ENCODE data around the gene MMEL1. TPM values are rescaled to one million over a fixed set of nuclear protein-coding genes. Genes with fewer than 3 reads are reported as not detected.

Gene MMEL1
- total and polyA plus RNA-seq, 12 donors = 0.17 to 3.9 (median 0.67) TPM; not detected in 7

DNA sequence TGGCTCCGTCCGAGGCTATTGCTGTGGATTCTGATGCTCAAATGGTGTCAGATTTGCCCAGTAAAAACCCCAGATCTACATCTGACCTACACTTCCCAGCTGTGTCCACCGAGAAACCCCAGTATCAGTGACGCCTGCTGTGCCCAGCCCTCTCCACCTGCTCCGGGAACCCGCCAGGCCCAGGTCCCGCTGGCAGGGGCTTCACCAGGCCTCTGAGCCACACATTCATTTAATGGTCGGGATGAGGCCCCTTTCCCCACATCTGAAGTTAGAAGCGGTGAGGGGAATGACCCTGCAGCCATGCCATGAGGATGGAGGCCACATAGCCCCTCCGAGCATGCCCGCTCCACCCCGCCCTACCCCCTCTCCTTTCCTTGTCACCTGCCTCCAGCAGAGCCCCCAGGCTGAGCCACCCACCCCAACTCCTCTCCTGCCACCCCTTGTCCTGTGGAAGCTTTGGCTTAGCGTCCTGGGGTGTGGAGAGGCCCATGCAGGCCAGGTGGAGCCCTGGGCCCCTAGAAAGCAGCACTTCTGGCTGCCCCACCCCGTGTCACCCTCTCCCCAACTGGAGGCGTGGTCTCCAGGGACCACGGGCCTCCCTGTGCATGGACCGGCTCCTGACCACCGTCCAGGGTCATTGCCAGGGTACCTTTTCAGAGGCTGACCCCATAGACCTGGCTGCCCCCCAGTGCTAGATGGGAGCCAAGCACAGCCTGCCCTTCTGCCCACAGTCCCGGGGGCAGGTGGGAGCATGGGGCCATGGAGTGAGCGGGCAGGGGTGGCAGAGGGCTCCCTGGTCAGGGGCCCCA is 68.6 kb downstream of the MMEL1 start:
- Histone ChIP-seq H3K27me3 (peaks cover 0 to 22% (median 0%) of the 10 kb centered on the region in 7 donors), H3K9me3 (no peaks in the 10 kb centered on the region), H3K27ac (no peak overlapping the region), H3K4me3 (no peak overlapping the region), H3K4me1 (no peaks in the 10 kb centered on the region), H3K36me3 (peaks cover 0 to 48% (median 2%) of the 10 kb centered on the region in 9 donors)
- 77 to 85% methylated on average over 20 of the region's 20 CpGs for whole genome bisulfite sequencing, 2 donors
- ATAC-seq (no peak), DNase-seq (no peak)
- TF ChIP-seq, protein P1, sequence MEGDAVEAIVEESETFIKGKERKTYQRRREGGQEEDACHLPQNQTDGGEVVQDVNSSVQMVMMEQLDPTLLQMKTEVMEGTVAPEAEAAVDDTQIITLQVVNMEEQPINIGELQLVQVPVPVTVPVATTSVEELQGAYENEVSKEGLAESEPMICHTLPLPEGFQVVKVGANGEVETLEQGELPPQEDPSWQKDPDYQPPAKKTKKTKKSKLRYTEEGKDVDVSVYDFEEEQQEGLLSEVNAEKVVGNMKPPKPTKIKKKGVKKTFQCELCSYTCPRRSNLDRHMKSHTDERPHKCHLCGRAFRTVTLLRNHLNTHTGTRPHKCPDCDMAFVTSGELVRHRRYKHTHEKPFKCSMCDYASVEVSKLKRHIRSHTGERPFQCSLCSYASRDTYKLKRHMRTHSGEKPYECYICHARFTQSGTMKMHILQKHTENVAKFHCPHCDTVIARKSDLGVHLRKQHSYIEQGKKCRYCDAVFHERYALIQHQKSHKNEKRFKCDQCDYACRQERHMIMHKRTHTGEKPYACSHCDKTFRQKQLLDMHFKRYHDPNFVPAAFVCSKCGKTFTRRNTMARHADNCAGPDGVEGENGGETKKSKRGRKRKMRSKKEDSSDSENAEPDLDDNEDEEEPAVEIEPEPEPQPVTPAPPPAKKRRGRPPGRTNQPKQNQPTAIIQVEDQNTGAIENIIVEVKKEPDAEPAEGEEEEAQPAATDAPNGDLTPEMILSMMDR (IDR thresholded peaks at IDR 0.05) = no peak
- intact Hi-C loops (cut with DNase I) = no loop called here

DNA sequence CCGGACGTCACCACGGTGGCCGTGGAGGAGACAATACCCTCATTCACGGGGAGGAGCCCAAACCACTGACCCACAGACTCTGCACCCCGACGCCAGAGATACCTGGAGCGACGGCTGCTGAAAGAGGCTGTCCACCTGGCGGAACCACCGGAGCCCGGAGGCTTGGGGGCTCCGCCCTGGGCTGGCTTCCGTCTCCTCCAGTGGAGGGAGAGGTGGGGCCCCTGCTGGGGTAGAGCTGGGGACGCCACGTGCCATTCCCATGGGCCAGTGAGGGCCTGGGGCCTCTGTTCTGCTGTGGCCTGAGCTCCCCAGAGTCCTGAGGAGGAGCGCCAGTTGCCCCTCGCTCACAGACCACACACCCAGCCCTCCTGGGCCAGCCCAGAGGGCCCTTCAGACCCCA is 69.6 kb downstream of the MMEL1 start:
- peaks cover 0 to 9% (median 3%) of the 10 kb centered on the region in 9 donors for H3K4me1 ChIP-seq
- DNase-seq = no peak
- H3K27ac ChIP-seq = no peak overlapping the region
- H3K9me3 ChIP-seq = no peaks in the 10 kb centered on the region
- peaks cover 0 to 57% (median 4%) of the 10 kb centered on the region in 9 donors for H3K36me3 ChIP-seq
- TF ChIP-seq, protein P1 (IDR thresholded peaks at IDR 0.05) = no peak
- intact Hi-C loops (cut with DNase I) = no loop called here
- H3K4me3 ChIP-seq = no peak overlapping the region
- WGBS, 2 donors = 86 to 90% methylated on average over 18 of the region's 18 CpGs
- peaks cover 0 to 22% (median 0%) of the 10 kb centered on the region in 7 donors for H3K27me3 ChIP-seq
- no peak for ATAC-seq

DNA sequence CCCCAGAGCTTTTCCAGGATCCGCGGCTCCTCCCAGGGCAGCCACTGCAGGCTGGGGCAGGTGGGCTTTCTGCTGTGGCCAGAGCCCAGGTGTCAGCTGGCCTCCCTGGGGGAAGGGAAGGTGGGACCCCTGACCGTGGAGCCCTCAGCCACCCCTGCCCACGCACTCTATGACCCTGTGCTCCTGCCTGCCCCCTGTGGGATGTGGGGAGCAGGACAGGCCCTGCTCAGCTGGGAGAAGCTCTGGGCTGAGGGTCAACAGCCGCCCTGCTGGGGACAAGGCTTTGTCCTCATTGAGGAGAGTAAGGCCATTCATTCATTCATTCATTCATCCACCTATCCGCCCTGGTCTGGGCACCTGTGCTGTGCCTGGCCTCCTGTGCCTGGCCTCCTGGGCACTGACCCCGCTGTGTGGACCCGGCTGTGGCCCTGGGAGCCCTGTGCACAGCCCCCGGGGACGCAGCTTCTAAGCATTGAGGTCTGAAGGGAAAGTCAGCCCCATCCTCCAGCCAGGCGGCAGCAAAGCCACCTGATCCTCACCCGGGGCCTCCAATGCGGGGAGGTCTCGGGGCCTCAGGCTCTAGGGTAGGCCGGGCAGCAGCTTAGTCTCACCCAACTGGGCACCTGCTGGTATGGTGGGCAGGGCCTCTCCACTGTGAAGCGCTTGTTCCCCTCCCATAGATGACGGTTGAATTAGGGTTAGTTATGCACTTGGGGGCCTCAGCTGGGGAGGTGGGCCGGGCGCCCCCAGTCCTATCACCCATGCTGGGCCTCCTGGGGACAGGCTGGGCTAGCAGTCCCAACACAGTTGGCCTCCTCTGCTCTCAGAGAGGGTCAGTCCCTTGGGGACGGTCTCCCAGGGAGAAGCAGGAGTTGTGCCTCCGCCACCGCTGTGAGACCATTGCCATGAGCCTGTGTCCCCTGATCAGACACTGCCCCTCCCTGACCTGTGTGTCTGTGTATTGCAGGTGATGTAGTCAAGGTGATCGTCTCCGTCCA is 70.6 kb downstream of the MMEL1 start:
- no peak for DNase-seq

More for the DNA sequence above, 70.6 kb downstream of the MMEL1 start:
- 90% methylated on average over 24 of the region's 24 CpGs for WGBS, 2 donors
- H3K4me1 ChIP-seq = peaks cover 4 to 20% (median 13%) of the 10 kb centered on the region in 9 donors
- H3K27ac ChIP-seq = no peak overlapping the region
- peaks cover 0 to 64% (median 4%) of the 10 kb centered on the region in 9 donors for H3K36me3 ChIP-seq
- H3K9me3 ChIP-seq = no peaks in the 10 kb centered on the region
- intact Hi-C loops (cut with DNase I) = no loop called here
- peaks cover 0 to 18% (median 0%) of the 10 kb centered on the region in 7 donors for H3K27me3 ChIP-seq
- ATAC-seq = peak in 1 of 8 donors; percentile 4
- H3K4me3 ChIP-seq = no peak overlapping the region
- TF ChIP-seq, protein P1 (IDR thresholded peaks at IDR 0.05) = peak in 7 of 9 donors; percentile 17 to 55 (median 31)

Measured in heart right ventricle (tissue), 16 donors.